CD4-positive, alpha-beta T cell treated with Interleukin-21 for 1 hour (primary cell): ENCODE results near the gene TMBIM1.
"Not testable (repeated sequence)": the region's sequence is repeated elsewhere in the genome, so short reads cannot be mapped to it uniquely, and the experiment has no call there.

ENCODE experiments used
- DNase-seq: peaks from one replicate; pipeline ENCODE4 v3.0.0-alpha.2; 2020

Gene TMBIM1

DNA sequence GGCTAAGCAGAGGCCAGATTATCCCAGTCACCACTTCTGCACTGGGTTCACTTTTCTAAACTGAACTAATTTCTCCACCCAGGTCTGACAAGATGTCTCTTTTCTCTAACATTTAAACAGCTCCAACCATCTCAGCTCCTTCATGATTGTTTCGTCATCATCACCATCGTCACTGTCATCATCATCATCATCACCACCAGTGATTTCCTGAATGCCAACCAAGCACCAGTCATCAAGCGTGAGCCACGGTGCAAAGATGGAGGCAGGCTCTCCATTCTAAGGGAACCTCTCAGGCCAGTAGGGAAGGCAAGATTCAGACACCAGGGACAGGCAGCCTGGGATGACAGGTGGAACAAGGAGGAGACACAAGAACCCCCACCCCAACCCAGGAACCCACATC lies 25.5 kb upstream of the TMBIM1 start:
- no peak for DNase-seq

- DNase-seq: no peak
These were observed 25.0 kb upstream of the TMBIM1 start for GRCh38 chr2:218317303-218317630.

- no peak for DNase-seq
These were observed 23.1 kb upstream of the TMBIM1 start for GRCh38 chr2:218315397-218315796.

DNA sequence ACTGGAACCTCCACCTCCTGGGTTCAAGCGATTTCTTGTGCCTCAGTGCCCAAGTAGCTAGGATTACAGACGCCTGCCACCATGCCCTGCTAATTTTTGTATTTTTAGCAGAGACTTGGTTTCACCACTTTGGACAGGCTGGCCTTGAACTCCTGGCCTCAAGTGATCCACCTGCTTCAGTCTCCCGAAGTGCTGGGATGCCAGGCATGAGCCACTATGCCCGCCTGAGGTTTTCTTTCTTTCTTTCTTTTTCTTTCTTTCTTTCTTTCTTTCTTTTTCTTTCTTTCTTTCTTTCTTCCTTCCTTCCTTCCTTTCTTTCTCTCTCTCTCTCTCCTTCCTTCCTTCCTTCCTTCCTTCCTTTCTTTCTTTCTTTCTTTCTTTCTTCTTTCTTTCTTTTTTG lies 22.5 kb upstream of the TMBIM1 start:
- not testable (repeated sequence) for DNase-seq

DNA sequence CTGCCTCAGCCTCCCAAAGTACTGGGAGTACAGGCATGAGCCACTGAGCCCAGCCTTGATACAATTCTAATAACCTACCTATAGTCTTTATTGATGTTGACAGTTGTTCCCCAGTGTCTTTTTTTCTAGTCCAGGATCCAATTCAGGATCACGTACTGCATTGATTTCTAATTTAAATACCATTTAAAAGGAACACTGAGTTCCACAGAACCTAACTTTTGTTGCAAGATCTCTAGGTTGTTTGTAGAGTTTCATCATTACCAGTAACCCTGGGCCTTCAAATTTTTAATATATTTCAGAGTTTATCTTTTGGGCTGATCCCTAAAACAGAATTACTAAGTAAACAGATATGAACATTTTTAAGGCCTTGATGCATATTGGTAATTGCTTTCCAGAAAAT lies 21.1 kb upstream of the TMBIM1 start:
- no peak for DNase-seq

GRCh38 chr2:218312267-218312756 lies 20.0 kb upstream of the TMBIM1 start:
- DNase-seq: no peak

DNA sequence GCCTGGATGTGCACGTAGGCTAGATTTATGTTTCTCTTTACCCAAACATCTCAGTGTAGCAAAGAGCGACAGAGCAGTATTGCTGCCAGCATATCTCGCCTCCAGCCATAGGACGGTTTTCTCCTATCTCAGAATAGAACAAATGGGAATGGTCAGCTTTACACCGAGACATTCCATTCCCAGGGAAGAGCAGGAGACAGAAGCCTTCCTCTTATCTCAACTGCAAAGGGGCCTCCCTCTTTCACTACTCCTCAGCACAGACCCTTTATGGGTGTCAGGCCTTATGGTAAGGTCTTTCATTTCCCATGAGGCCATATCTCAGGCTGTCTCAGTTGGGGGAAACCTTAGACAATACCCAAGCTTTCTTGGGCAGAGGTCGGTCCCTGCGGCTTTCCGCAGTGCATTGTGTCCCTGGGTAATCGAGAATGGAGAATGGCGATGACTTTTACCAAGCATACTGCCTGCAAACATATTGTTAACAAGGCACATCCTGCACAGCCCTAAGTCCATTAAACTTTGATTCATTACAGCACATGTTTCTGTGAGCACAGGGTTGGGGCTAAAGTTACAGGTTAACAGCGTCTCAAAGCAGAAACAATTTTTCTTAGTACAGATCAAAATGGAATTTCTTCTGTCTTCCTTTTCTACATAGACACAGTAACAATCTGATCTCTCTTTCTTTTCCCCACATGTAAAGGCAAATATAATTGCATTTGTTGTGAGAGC lies 19.4 kb upstream of the TMBIM1 start:
- DNase-seq: not testable (repeated sequence)

DNA sequence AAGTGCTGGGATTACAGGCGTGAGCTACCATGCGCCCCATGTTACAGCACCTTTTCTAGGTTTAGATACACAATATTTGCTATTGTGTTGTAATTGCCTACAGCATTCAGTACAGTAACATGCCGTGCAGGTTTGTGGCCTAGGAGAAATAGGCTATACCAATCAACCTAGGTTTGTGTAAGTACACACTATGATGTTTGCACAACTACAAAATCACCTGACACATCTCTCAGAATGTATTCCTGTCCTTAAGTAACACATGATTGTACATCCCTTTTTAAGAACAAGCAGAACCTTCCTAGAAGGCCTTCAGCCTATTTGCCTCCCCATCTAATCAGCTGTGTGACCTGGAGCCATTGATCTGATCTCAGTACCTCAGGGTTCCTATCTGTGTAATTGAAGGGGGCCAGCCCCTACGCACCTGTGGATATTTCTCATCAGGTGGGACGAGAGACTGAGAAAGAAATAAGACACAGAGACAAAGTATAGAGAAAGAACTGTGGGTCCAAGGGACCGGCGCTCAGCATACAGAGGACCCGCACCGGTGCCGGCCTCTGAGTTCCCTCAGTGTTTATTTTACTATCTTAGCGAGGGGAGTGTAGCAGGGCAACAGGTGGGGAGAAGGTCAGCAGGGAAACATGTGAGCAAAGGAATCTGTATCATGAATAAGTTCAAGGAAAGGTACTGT lies 18.7 kb upstream of the TMBIM1 start:
- DNase-seq: no peak

GRCh38 chr2:218307415-218308090 lies 15.2 kb upstream of the TMBIM1 start:
- DNase-seq: no peak

- DNase-seq: no peak
These were observed 14.0 kb upstream of the TMBIM1 start for GRCh38 chr2:218306184-218306920.

DNA sequence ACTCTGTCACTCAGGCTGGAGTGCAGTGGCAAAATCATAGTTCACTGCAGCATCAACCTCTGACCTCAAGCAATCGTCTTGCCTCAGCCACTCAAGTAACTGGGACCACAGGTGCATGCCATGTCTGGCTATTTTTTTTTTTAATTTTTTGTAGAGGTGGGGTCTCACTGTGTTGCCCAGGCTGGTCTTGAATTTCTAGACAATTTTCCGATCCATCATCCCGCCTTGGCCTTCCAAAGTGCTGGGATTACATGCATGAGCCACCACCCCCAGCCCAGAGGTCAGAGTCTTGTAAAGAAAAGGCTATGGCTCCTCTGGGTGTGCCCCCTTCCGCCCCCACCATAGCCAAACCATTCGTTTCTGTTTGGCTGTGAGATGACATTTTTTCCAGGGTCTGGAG lies 13.1 kb upstream of the TMBIM1 start:
- no peak for DNase-seq

- peak; percentile 92 for DNase-seq
These were observed 9.0 kb upstream of the TMBIM1 start for GRCh38 chr2:218301176-218301819.

- no peak for DNase-seq
These were observed 7.8 kb upstream of the TMBIM1 start for GRCh38 chr2:218300141-218300540.

DNA sequence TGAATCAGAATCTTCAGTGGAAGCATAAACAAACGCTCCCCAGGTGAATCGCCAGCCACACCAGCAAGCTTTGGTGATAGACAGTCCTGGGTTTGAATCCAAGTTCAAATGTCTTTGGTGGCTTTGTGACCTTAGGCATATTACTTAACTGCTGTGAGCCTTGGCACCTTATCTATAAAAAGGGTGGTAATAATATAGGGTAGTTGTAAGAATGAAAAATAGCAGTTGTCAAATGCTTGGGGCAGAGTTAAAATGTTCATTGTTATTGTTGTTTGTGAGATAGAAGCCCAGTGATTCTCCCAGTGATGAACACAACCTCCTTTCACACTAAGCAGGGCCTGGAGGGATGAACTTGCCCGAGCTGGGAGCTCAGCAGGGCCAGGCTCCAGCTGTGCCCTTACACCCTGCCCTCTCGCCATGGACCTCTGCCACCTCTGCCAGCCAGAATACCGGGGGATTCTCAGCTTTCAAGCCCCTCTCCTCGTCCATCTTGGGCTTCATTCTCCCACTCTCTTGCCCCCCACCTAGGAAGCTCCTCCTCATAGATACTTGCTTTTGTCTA lies 6.1 kb upstream of the TMBIM1 start:
- no peak for DNase-seq

GRCh38 chr2:218296847-218297246 lies 4.5 kb upstream of the TMBIM1 start:
- no peak for DNase-seq

- no peak for DNase-seq
These were observed 3.9 kb upstream of the TMBIM1 start for GRCh38 chr2:218296200-218296599.

GRCh38 chr2:218295029-218295428 lies 2.7 kb upstream of the TMBIM1 start:
- DNase-seq: no peak

DNA sequence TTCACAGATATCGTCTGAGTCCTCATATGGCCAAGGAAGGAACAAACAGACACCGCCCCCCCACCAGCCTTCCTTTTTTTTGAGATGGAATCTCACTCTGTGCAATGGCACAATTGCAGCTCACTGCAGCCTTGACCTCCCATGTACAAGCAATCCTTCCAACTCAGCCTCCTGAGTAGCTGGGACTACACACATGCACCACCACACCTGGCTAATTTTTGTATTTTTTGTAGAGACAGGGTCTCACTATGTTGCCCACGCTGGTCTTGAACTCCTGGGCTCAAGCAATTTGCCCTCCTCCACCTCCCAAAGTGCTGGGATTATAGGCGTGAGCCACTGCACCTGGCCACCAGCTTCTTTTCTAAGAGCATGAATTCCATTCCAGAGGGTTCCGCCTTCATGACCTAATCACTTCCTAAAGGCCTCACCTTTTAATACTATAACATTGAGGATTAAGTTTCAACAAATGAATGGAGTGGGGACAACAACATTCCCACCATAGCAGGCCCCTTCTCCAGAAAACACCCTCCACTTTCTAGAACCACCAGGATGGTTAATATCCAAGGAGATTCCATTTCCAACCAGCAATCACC lies 2.2 kb upstream of the TMBIM1 start:
- DNase-seq: no peak

- no peak for DNase-seq
These were observed 1.6 kb upstream of the TMBIM1 start for GRCh38 chr2:218293715-218294429.

DNA sequence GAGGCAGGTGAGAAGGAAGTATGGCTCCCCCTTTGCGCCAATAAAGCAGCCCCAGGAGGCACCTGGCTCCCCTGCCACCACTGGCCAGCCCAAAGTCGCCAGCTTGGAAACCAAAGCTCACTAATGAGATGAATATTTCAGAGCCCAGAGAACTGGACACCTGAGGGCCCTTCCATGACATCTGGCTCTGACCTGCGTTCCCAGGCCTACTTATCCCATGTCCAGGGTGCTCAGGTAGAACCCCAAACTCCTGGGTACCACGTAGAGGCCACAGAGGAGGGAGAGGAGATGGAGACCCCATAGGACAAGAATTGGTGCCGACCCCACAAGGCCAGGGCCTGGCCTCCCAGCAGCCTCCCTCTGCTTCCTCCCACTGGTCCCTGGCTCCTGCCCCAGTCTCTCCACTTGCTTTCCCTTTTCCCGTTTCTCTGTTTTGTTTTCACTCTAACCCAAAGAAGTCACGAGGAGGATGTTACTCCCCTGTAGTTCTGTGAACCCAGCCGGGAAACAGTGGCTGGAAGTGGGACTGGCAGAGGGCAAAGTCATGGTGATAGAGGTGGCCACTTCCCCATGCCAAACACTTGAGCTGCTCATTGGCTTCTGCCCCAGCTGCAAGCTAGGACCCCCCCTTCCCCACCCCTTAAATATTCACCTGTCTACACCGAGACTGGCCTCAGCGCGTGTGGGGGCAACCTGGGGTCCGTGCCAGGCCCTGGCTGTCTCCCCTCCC lies 820 bp downstream of the TMBIM1 start:
- peak; percentile 23 for DNase-seq
